GM21381 (cell line): ENCODE data around the gene RELA.

Source experiments
- ATAC-seq: cut with Tn5 transposase; IDR thresholded peaks from one replicate; pipeline ENCODE4 v1.9.1; 2021; ENCODE audit warnings: mild to moderate bottlenecking, moderate library complexity; ENCODE audit not compliant: unreplicated experiment

RELA gene

GRCh38 chr11:65634440-65634839 lies 28.3 kb downstream of the RELA start:
- no peak for ATAC-seq

- ATAC-seq = no peak
Measured at GRCh38 chr11:65634109-65634436, 28.6 kb downstream of the RELA start.

GRCh38 chr11:65633390-65634108 lies 29.2 kb downstream of the RELA start:
- no peak for ATAC-seq

- no peak for ATAC-seq
Measured at GRCh38 chr11:65630215-65630614, 32.5 kb downstream of the RELA start.

GRCh38 chr11:65629579-65629978 lies 33.1 kb downstream of the RELA start:
- ATAC-seq = no peak

- ATAC-seq = no peak
Measured at GRCh38 chr11:65627202-65627601, 35.5 kb downstream of the RELA start.

- ATAC-seq = no peak
Measured at GRCh38 chr11:65625628-65626342, 36.9 kb downstream of the RELA start.

GRCh38 chr11:65624931-65625627 lies 37.6 kb downstream of the RELA start:
- no peak for ATAC-seq

- no peak for ATAC-seq
Measured at GRCh38 chr11:65623852-65624616, 38.7 kb downstream of the RELA start.

- no peak for ATAC-seq
Measured at GRCh38 chr11:65623177-65623576, 39.5 kb downstream of the RELA start.

GRCh38 chr11:65622011-65622410 lies 40.7 kb downstream of the RELA start:
- ATAC-seq = no peak

GRCh38 chr11:65621460-65621859 lies 41.3 kb downstream of the RELA start:
- ATAC-seq = no peak

- no peak for ATAC-seq
Measured at GRCh38 chr11:65620666-65621065, 42.0 kb downstream of the RELA start.

- no peak for ATAC-seq
Measured at GRCh38 chr11:65619281-65619928, 43.3 kb downstream of the RELA start.

GRCh38 chr11:65618763-65619162 lies 44.0 kb downstream of the RELA start:
- ATAC-seq = no peak

GRCh38 chr11:65617990-65618751 lies 44.5 kb downstream of the RELA start:
- no peak for ATAC-seq

GRCh38 chr11:65617136-65617850 lies 45.4 kb downstream of the RELA start:
- no peak for ATAC-seq

- ATAC-seq = no peak
Measured at GRCh38 chr11:65616575-65617001, 46.1 kb downstream of the RELA start.

- peak; percentile 7 for ATAC-seq
Measured at GRCh38 chr11:65615950-65616574, 46.7 kb downstream of the RELA start.
